Stomach (tissue), 4 donors: ENCODE data around the gene JMJD1C.

Experiments used
- CTCF ChIP-seq, 7 experiments: fragments of 450-650 bp in 4 of 7; fragments of 200-600 bp in 3 of 7; sonication (generic) in 3 of 7; IDR thresholded peaks; one replicate each; pipeline ENCODE4 v1.5.1; 2016 to 2019; ENCODE audit warnings: antibody characterized with exemption in 7 of 7, control low read depth in 2 of 7, mild to moderate bottlenecking in 1 of 7
- EP300 ChIP-seq: sonication (generic); formaldehyde crosslinking; IDR thresholded peaks from one replicate; pipeline ENCODE4 v1.6.1; 2017; ENCODE audit warnings: antibody characterized with exemption
- POLR2A ChIP-seq, 4 donors: fragments of 450-650 bp; IDR thresholded peaks; one replicate each; pipeline ENCODE4 v1.6.1; 2016; ENCODE audit warnings: antibody characterized with exemption in 4 of 4, control low read depth in 2 of 4, mild to moderate bottlenecking in 1 of 4, moderate library complexity in 1 of 4

DNA sequence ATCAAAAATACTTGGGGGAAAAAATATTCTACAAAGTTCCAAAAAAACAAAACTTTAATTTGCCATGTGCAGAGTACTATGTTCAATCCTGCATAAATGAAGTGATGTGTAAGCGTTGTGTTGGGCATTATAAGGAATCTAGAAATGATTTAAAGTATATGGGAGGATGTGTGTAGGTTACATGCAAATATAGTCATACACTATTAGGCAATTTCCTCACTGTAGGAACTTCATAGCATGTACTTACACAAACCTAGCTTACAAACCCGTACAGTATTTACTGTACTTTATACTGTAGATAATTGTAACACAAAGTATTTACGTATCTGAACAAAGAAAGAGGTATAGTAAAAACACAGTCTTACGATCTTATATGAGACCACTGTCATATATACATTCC is 260.4 kb downstream of the JMJD1C start:
- no peak for TF ChIP-seq CTCF (IDR thresholded peaks at IDR 0.05)
- no peak for TF ChIP-seq EP300
- TF ChIP-seq POLR2A (IDR thresholded peaks at IDR 0.05), result no peak
